HG02973 (cell line): ENCODE results near the gene MPI.
"Not testable (repeated sequence)": the region's sequence is repeated elsewhere in the genome, so short reads cannot be mapped to it uniquely, and the experiment has no call there.

Source experiments
- ATAC-seq: cut with Tn5 transposase; IDR thresholded peaks from one replicate; pipeline ENCODE4 v1.9.1; 2021; ENCODE audit warnings: moderate library complexity; ENCODE audit not compliant: unreplicated experiment

MPI gene

DNA sequence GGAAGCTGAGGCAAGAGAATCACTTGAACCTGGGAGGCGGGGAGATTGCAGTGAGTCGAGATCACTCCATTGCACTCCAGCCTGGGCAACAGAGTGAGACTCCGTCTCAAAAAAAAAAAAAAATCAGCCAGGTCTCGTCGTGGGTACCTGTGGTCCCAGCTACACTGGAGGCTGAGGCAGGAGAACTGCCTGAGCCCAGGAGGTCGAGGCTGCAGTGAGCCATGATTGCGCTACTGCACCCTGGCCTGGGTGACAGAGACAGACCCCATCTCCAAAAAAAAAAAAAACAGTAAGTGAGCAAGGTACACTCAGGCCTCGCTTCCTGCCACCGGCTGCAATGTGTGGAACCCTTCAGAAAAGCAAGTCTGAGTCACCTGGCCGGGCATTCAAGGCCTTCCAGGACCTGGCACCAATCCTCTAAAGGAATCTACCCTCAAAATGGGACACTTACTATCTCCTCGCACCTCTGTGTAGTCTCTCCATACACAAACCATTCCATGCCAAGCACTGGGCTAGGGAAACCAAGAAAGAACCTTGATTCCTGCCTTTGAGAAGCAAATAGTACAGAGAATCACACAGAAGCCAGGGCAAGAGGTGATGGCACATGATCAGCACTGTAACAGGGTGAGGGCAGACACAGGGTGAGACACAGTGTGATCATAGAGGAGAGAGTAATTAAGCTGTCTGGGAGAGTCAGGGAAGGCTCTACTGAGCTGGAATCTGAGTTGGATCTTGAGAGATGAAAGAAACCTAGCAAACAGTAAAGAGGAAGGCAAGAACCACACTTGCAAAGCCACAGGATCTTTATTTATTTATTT is 26.4 kb upstream of the MPI start:
- ATAC-seq, result no peak

DNA sequence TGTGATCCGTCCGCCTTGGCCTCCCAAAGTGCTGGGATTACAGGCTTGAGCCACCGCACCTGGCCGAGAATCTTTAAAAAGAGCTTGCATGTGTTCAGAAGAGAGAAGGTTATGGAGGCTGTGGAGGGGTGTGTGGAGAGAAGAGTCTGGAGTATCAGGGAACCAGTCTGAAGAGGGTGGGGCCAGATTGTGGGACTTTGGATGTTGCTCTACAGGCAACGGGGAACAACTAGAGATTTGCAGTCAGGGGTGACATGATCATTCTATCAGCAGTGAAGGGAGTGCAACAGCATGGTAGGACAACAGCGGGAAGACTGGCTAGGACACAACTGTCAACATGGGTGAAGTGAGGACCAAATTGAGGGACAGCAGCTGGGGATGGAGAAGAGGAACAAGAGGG is 25.5 kb upstream of the MPI start:
- no peak for ATAC-seq

DNA sequence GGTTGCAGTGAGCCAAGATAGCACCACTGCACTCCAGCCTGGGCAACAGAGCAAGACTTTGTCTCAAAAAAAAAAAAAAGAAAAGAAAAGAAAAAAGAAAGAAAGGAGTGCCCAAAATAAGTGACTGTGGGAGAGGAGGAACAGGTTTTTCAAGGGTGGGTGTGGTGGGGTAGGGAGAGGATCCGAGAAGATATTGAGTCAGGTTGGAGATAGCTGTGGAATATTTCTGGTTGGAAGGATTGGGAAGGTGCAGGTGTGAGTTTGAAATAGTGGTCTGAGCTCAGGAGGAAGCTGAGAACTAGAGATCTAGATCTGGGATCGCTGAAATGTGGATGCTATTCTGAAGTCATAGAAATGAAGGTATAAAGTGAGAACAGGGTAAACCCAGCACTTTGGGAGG is 24.5 kb upstream of the MPI start:
- ATAC-seq, result no peak

DNA sequence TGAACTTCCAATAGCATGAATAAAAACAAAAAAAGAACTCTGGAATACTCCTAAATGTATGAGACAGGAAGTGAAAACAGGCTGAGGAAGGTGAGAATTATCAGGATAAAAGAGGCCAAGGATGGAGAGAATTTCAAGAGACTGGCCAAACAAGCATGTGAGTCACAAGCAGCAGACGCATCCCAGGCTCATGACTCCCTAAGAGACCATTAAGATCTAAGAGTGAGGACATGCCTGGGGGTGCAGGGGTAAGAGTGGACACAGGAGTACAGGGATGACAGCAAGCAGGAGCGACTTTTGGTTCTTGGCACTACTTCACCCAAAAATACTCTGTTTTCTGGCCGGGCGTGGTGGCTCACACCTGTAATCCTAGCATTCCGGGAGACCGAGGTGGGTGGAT is 23.8 kb upstream of the MPI start:
- no peak for ATAC-seq

DNA sequence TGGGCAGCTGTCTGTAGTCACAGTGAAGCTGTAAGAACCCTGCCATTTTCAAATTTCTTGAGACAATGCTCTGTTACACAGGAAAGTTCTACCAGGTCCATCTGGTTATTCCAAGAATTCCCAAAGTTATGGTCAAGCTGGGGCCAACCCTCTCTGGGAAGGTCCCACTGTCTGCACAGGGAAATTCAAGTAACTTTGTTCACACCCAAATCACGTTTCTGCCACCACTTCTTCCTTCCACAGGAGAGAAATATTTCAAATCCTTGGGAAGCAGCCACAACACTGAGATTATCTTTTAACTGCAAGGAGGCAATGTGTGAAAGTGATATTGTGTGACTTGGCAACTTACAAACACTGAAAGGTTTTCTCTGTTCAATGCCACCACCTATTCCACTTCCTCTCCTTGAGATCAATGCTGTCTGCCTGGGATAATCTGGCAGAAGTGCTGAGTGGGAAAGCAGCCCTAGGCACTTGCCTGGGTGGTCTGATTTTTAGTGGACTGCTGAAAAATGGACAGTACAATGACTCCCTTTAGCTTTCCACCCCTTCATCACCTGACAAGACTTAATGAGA is 22.3 kb upstream of the MPI start:
- ATAC-seq, result no peak

DNA sequence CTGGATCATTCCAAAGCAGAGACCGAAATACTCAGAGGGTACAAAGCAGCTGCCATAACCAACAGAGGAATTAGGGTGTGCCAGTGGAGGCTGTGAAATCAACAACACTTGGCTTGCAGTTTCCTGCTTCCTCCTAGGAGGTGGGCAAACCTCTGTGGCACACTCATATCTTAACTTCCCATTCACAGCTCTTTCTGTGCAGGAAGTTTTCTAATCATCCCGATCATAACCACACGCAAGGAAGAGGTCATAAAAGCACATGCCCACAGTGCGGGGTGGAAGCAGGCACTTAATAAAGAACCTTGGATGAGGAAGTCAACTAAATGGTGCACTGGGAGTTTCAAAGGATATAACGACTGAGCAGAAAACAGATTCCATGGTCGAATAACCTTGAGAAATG is 21.8 kb upstream of the MPI start:
- no peak for ATAC-seq

DNA sequence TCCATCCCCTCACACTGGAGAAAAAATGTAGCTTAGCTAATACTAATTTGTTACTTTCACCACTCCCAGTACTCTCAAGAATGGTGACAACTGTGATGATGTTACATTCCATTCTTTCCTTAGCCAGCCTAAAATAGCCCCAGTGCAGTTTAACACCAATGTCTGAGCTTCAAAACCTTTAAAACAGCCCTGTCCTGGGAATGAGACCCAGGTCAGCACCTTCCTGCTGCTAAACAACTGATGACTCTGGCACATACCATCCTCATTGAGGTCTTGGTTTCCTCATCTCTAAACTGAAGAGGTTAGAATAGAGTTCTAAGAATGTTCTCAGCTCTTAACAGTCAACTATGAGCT is 20.5 kb upstream of the MPI start:
- ATAC-seq, result no peak

DNA sequence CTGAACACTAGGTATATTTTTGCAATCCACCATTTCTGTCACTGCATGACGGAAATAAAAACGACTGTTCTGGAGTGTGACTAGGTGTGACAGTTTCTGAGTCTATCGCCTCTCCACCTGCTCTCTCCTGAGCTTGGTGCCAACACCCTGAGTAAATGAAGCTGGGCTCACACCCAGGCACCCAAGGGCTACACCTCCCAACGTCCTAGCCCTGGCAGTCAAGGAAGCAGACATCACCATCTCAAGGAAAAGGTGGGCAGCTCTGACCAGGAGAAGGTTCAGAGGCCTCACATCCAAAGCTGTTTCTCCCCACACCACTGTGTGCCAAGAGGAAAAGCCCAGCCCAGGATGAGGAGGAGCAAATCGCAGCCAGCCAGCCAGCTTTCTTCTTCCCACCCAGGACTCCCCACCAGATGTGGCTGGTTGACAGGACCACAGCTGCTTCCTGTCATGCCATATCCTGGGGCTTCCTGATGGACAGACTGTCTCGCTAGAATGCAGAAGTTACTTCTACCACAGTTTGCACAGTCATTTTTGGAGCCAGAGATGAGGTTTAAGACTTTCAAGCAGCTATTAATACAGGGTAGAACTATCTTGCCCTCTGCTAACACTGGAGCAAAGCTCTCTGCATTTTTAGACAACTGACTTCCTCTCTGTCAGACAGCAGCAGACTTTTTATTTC is 20.0 kb upstream of the MPI start:
- peak; percentile 59 for ATAC-seq

DNA sequence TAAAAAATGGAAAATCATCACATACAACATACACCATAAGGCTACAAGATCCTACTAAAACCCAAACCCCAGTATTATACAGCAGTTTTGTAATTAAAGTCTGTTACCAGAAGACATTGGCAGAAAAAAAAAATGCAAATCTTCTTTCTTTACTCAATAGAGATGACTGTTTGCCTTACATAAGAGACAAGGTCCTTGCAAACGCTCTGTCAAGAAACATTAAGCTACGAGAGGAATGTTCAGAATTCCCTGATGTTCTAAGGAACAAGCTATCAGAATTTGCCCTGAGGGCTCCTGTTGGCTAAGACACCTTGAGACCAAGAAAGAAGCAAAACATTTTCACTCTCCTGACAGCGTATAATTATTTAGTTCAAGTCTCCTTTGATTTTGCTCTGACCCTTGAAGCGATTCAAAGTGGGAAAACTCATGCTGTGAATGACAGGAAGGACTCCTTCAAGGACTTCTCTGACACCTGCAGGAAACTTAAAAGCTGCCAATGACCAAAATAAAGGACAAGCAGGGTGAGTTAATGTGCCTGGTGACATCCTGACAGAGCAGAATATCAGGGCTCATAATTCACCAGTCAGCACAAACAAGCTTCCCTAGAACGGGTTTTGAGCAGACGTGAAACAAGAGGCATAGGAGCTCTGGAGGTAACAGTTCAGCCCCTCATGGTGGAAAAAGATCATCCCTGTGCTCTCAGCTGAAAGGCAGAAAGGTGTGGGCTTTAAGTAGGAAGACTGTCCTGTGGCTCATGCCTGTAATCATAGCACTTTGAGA is 19.2 kb upstream of the MPI start:
- no peak for ATAC-seq

DNA sequence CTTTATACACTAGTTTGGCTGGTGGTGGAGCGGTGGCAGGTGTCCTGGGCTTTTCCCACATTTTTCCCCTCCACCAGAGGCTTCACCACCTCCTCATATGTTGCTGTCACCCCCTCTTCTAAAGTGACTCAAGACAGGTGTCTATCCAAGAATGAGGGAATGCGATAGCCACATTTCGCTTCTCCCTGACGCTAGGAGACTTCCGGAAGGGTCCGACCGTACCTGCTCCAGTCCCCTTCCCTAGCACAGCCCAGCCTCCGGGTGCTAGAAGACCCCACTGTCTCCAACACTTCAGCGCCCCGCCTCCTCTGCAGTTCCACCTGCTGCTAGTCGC is 17.2 kb upstream of the MPI start:
- no peak for ATAC-seq

DNA sequence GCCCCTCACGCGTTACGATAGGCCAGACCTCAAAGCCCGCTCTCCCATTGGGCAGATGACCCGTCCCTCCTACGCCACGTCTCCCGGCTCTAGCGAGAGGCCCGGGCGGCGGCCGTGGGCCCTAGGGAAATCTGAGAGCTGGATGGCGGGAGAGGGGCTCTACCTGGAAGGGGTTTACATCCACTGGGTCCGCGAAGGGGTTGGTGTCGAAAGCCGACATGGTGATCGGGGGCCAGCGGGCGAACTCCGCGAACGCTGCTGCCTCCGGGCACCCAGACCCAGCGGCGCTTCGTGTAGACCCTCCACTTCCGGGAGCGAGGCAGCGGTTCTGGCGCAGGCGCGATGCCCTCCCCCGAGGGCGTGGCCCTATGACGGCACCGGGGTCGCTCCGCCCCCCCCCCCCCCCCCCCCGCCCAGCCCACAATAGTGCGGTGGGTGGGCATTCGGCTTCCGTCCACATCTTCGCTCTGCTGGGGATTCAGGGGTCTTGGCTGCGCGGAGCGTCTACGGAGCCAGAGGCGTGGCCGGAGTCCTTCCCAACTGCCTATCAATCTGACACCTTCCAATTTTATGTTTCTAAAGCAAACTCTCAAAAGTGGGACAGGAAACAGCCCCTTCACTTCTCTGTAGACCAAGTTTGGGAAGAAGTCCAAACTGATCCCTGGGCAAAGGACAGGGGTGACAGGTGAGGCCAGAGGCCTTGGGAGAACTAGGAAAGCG is 16.6 kb upstream of the MPI start, which contains the start of gene SCAMP2:
SCAMP2 (minus strand) TSS at position 330 of the 720 bp plus-strand sequence; CDS start at position 220, 110 bp downstream.
- ATAC-seq, result peak; percentile 69

DNA sequence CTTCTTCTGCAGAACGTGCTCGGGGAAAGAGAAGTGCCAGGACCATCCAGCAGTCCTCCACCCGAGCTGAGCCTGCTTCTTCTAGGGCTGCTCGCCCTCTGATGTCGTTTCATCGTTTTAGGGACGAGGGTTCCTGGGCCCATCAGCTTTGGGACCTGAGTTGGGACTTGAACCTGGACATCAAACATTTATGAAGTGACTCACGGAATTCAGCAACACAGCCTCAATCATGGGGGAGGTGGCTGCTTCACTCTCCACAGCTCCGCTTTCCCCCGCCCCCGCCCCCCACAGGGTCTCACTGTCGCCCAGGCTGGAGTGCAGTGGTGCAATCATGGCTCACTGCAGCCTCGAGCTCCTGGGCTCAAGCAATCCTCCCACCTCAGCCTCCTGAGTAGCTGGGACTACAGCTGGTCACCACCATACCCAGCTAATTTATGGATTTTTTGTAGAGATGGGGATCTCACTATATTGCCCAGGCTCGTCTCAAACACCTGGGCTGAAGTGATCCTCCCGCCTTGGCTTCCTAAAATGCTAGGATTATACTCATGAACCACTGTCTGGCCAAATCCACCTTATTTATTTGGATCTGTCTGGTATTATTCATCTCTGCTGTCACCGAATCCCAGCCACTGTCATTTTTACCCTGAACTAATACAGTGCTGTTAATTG is 16.0 kb upstream of the MPI start:
- no peak for ATAC-seq

DNA sequence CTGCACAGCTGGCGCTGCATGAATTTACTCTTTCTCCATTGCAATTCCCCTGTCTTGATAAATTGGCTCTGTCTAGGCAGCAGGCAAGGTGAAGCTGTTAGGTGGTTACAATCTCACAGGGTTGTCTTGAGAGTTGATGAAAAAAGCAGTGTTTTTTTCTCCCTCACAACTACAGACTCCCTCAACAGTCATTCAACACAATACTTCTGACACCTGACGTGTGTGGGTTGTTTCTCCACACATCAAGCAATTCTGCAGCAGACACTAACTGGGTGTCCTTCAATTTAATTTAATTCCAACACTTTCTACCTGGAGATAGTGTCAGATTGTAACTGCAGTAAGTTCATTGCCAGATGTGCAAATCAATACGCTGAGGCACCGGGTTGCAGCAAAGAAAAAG is 11.6 kb upstream of the MPI start:
- ATAC-seq, result no peak

DNA sequence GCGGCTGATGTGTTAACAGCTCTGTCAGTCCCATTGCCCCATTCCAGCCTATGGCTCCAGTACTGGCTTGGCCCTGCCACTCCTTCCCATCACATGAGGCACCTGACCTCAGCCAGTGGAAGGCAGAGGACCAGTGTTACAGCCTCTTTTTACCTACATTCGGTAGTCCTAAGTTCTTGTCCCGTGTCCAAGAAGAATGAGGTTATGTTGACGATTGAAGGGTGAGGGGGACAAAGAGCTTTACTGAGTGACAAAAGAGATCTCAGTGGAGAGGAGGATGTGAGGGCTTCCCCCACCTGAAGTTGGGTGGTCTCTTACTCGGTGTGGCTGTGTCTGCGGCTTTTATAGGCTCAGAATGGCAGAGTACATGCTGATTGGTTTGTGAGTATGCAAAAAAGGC is 7.3 kb upstream of the MPI start:
- ATAC-seq, result no peak

DNA sequence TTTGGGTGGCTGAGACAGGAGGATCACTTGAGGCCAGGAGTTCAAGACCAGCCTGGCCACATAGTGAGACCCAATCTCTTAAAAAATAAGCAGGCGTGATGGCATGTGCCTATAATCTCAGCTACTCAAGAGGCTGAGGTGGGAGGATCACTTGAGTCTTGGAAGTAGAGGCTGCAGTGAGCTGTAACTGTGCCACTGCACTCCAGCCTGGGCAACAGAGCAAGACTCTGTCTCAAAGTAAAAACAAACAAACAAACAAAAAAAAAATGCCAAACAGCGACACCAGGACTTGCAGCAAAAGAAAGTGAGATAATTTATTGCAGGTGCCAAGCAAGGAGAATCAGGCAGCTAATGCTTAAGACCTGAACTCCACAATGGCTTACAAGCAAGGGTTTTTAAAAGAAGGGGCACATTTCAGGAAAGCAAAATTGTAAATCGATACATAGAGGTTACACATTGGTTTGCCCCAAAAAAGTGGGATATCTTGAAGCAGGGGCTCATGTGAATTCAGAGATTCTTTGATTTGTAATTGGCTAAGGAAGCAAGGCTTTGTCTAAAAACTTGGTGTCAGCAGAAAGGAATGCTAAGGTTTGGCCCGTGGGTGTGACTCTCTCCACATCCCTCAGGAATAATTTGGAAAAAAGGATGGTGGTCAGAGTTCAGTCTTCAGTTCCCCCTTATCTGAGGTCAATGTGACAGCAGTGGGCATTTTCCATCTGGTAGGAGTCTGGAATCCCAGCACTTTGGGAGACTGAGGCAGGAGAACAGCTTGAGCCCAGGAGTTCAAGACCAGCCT is 5.2 kb upstream of the MPI start:
- ATAC-seq, result no peak

DNA sequence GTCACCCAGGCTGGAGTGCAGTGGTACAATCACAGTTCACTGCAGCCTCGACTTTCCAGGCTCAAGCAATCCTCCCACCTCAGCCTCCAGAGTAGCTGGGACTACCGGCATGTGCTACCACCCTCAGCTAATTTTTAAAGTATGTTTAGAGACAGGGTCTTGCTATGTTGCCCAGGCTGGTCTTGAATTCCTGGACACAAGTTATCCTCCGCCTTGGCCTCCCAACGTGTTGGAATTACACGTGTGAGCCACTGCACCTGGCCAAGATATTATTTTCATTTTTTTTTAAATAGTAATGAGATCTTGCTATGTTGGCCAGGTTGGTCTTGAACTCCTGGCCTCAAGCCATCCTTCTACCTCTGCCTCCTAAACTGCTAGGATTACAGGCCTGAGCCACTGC is 4.4 kb upstream of the MPI start:
- ATAC-seq, result no peak

DNA sequence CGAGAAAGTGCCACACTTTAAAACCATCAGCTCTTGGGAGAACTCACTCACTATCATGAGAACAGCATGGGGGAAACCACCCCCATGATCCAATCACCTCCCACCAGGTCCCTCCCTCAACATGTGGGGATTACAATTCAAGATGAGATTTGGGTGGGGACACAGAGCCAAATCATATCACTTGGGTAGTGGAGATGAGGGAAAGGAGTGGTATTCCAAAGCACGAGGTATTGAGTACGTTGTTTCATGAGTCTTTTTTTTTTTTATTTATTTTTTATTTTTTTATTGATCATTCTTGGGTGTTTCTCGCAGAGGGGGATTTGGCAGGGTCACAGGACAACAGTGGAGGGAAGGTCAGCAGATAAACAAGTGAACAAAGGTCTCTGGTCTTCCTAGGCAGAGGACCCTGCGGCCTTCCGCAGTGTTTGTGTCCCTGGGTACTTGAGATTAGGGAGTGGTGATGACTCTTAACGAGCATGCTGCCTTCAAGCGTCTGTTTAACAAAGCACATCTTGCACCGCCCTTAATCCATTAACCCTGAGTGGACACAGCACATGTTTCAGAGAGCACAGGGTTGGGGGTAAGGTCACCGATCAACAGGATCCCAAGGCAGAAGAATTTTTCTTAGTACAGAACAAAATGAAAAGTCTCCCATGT is 2.2 kb upstream of the MPI start:
- ATAC-seq, result not testable (repeated sequence)

DNA sequence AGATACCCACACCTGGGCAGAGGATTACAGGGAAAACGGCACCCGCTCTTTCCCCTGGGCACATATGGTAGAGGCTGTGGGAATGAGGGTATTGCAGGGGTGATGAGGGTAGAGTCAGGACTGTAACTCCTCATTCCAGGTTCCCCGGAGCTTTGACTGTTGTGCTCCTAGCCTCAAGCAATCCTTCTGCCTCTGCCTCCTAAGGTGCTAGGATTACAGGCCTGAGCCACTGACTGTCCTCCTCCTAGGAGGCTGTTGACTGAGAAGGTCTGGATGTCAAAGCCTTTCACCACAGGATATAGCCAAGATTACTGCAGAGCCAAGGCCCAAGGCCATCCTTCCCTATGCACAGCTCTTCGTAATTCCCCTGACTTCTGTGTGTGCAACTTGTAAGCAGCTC is 1.1 kb upstream of the MPI start:
- no peak for ATAC-seq

DNA sequence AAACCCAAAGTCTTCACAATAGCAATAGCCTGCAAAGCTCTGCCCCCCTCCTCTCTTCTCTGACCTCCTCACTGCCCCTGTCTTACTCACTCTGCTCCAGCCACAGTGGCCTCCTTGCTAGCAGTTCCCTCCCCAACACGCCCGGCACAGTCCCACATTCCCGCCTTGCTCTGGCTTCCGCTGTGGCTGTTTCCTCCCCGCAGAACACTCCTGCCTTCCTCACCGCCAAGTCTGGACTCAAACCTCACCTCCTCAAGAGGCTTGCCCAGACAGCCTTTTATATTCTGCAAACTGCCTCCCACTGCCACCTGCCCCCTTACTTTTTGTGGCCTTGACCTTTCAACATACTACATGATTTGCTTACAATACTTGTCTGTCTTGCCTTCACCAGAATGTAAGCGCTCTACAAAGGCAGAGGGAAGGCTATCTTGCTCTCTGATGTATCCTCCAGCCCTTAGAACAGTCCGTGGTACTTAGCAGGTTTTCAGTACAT is 406 bp upstream of the MPI start:
- ATAC-seq, result no peak
